ENCODE measurements around the gene PDCD2L.

DNA sequence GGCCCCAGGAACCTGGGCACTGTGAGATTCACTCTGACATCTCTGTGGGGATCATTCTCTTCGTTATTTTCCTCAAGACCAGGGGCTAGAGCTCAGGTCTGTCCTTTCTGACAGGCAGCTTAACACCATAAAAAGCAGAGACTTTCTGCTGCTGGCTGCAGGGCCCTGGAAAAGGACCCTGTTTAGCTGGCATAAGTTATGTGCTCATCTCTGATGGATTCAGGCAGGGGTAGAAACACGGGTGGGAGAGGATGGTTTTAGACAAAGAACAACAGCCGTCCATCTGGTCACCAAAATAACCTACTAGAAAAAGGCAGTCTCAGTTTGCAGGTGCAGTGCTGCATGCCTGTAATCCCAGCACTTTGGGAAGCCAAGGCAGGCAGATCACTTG, 41.5 kb upstream of the PDCD2L start:
- TF ChIP-seq, protein P1, sequence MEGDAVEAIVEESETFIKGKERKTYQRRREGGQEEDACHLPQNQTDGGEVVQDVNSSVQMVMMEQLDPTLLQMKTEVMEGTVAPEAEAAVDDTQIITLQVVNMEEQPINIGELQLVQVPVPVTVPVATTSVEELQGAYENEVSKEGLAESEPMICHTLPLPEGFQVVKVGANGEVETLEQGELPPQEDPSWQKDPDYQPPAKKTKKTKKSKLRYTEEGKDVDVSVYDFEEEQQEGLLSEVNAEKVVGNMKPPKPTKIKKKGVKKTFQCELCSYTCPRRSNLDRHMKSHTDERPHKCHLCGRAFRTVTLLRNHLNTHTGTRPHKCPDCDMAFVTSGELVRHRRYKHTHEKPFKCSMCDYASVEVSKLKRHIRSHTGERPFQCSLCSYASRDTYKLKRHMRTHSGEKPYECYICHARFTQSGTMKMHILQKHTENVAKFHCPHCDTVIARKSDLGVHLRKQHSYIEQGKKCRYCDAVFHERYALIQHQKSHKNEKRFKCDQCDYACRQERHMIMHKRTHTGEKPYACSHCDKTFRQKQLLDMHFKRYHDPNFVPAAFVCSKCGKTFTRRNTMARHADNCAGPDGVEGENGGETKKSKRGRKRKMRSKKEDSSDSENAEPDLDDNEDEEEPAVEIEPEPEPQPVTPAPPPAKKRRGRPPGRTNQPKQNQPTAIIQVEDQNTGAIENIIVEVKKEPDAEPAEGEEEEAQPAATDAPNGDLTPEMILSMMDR (IDR thresholded peaks at IDR 0.05), result no peak
- TF ChIP-seq EP300 (IDR thresholded peaks at IDR 0.05) (no peak), POLR2A (IDR thresholded peaks at IDR 0.05; ENCODE audit: low read depth) (no peak)

All from esophagus muscularis mucosa (tissue), 4 donors.